KMS-11 (cell line): ENCODE results near the gene MEGF11.
"Not testable (repeated sequence)": the region's sequence is repeated elsewhere in the genome, so short reads cannot be mapped to it uniquely, and the experiment has no call there.

Experiments
- H2AFZ ChIP-seq: fragments of 200-600 bp; sonication (generic); 2 replicates; pipeline ENCODE4 v1.6.1; 2016; ENCODE audit warnings: antibody characterized with exemption, mixed run types, low read depth
- H3K27ac ChIP-seq: fragments of 200-600 bp; sonication (generic); 2 replicates; pipeline ENCODE4 v1.6.1; 2016; ENCODE audit warnings: mild to moderate bottlenecking, mixed run types
- H3K27me3 ChIP-seq: fragments of 200-600 bp; sonication (generic); 2 replicates; pipeline ENCODE4 v1.6.1; 2017; ENCODE audit warnings: mild to moderate bottlenecking, low read depth, mixed run types, moderate library complexity; ENCODE audit not compliant: insufficient read depth
- H3K36me3 ChIP-seq: fragments of 200-600 bp; sonication (generic); 2 replicates; pipeline ENCODE4 v1.6.1; 2017; ENCODE audit warnings: mild to moderate bottlenecking, mixed run types; ENCODE audit not compliant: insufficient read depth
- H3K4me1 ChIP-seq: fragments of 200-600 bp; sonication (generic); 2 replicates; pipeline ENCODE4 v1.6.1; 2016; ENCODE audit warnings: mild to moderate bottlenecking, low read depth, mixed run types; ENCODE audit not compliant: poor library complexity, severe bottlenecking
- H3K4me2 ChIP-seq: fragments of 200-600 bp; sonication (generic); 2 replicates; pipeline ENCODE4 v1.7.0; 2016; ENCODE audit warnings: mild to moderate bottlenecking, mixed run types
- H3K4me3 ChIP-seq: fragments of 200-600 bp; sonication (generic); IDR thresholded peaks from 2 replicates; pipeline ENCODE4 v1.6.1; 2017; ENCODE audit warnings: low read depth, low read length, mixed read lengths; ENCODE audit not compliant: insufficient read depth
- H3K79me2 ChIP-seq: fragments of 200-600 bp; sonication (generic); 2 replicates; pipeline ENCODE4 v1.6.1; 2016; ENCODE audit warnings: low read depth, mixed run types; ENCODE audit not compliant: insufficient read depth
- H3K9ac ChIP-seq: fragments of 200-600 bp; sonication (generic); 2 replicates; pipeline ENCODE4 v1.6.1; 2016; ENCODE audit warnings: mild to moderate bottlenecking, mixed run types
- H4K20me1 ChIP-seq: fragments of 200-600 bp; sonication (generic); 2 replicates; pipeline ENCODE4 v1.6.1; 2016; ENCODE audit warnings: mild to moderate bottlenecking, mixed run types; ENCODE audit not compliant: insufficient read depth
- CTCF ChIP-seq: fragments of 200-600 bp; sonication (generic); conservative IDR thresholded peaks from 2 replicates; pipeline ENCODE4 v1.6.1; 2017; ENCODE audit warnings: low read depth, mild to moderate bottlenecking, antibody characterized with exemption, low read length, moderate library complexity, mixed read lengths

Gene MEGF11

GRCh38 chr15:65877749-65878148, 375.8 kb downstream of the MEGF11 start:
- Histone ChIP-seq H3K27ac (no peak overlapping the region), H3K36me3 (no peaks in the 10 kb centered on the region), H2AFZ (no peak overlapping the region), H3K9ac (no peak overlapping the region), H3K27me3 (no peaks in the 10 kb centered on the region), H3K79me2 (peaks cover 37% of the 10 kb centered on the region), H3K4me1 (peaks cover 25% of the 10 kb centered on the region), H3K4me2 (no peak overlapping the region), H4K20me1 (peaks cover 4% of the 10 kb centered on the region; the same call in 1 of the 2 replicates), H3K4me3 (no peak overlapping the region)
- TF ChIP-seq CTCF = no peak

- Histone ChIP-seq H3K9ac (no peak overlapping the region), H2AFZ (no peak overlapping the region), H3K4me1 (peaks cover 10% of the 10 kb centered on the region), H4K20me1 (peaks cover 3% of the 10 kb centered on the region; the same call in 1 of the 2 replicates), H3K4me2 (no peak overlapping the region), H3K27me3 (no peaks in the 10 kb centered on the region), H3K27ac (no peak overlapping the region), H3K79me2 (peaks cover 60% of the 10 kb centered on the region), H3K36me3 (no peaks in the 10 kb centered on the region), H3K4me3 (no peak overlapping the region)
- TF ChIP-seq CTCF = no peak
These were observed 378.1 kb downstream of the MEGF11 start for GRCh38 chr15:65875458-65875857.

GRCh38 chr15:65873256-65873655, 380.3 kb downstream of the MEGF11 start:
- Histone ChIP-seq H2AFZ (no peak overlapping the region), H3K27me3 (no peaks in the 10 kb centered on the region), H3K4me2 (no peak overlapping the region), H3K27ac (no peak overlapping the region), H3K79me2 (peaks cover 71% of the 10 kb centered on the region), H3K4me1 (peaks cover 11% of the 10 kb centered on the region), H3K4me3 (no peak overlapping the region), H4K20me1 (no peaks in the 10 kb centered on the region), H3K9ac (no peak overlapping the region), H3K36me3 (no peaks in the 10 kb centered on the region)
- TF ChIP-seq CTCF = no peak

GRCh38 chr15:65872596-65872995, 381.0 kb downstream of the MEGF11 start:
- H2AFZ ChIP-seq, H3K36me3 ChIP-seq, H3K27me3 ChIP-seq, H3K4me2 ChIP-seq, H4K20me1 ChIP-seq, H3K9ac ChIP-seq, H3K4me3 ChIP-seq, H3K27ac ChIP-seq: not testable (repeated sequence)
- Histone ChIP-seq H3K4me1 (peaks cover 11% of the 10 kb centered on the region), H3K79me2 (peaks cover 71% of the 10 kb centered on the region)

GRCh38 chr15:65871886-65872285, 381.7 kb downstream of the MEGF11 start:
- not testable (repeated sequence) for H3K36me3 ChIP-seq, H2AFZ ChIP-seq, H3K9ac ChIP-seq, H3K27ac ChIP-seq, H3K4me3 ChIP-seq, H4K20me1 ChIP-seq, H3K27me3 ChIP-seq
- Histone ChIP-seq H3K79me2 (peaks cover 71% of the 10 kb centered on the region), H3K4me2 (peak overlapping the region; percentile 96; the same call in 1 of the 2 replicates), H3K4me1 (peaks cover 11% of the 10 kb centered on the region)
